Gastrocnemius medialis (tissue), 4 donors: ENCODE data around the gene CMTM7.

ENCODE experiments used
- POLR2A ChIP-seq, 2 donors: fragments of 450-650 bp; IDR thresholded peaks; one replicate each; pipeline ENCODE4 v1.6.1; 2017; ENCODE audit warnings: antibody characterized with exemption in 2 of 2, mild to moderate bottlenecking in 2 of 2, moderate library complexity in 2 of 2
- TF ChIP-seq, protein P1 (sequence below), 5 experiments: fragments of 450-650 bp in 3 of 5; fragments of 200-600 bp in 2 of 5; sonication (generic) in 2 of 5; IDR thresholded peaks in 4 of 5; conservative IDR thresholded peaks in 1 of 5; 1 replicate in 4 of 5; 2 replicates in 1 of 5; pipeline ENCODE4 v1.5.1; 2016 to 2019; ENCODE audit warnings: antibody characterized with exemption in 5 of 5, mild to moderate bottlenecking in 3 of 5, moderate library complexity in 3 of 5

DNA sequence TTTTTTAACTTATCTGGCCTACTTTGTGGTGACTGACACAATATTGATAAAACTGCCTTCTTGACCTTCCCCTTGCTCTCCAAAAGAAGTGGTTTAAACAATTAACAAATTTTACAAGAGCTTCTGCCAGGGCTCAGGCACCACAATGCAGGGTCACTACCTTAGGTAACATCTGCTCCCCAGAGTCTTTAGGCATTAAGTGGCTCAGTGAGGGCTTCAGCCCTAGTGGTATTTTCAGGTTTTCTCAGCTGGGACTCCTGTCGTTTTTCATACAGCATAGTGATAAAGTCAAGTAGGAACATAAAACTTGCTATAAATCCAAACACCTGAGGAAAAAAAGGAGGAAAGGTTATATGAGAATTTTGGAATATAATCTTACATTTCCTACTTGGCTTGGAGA lies 92.1 kb downstream of the CMTM7 start:
- no peak for TF ChIP-seq POLR2A (IDR thresholded peaks at IDR 0.05)
- TF ChIP-seq, protein P1, sequence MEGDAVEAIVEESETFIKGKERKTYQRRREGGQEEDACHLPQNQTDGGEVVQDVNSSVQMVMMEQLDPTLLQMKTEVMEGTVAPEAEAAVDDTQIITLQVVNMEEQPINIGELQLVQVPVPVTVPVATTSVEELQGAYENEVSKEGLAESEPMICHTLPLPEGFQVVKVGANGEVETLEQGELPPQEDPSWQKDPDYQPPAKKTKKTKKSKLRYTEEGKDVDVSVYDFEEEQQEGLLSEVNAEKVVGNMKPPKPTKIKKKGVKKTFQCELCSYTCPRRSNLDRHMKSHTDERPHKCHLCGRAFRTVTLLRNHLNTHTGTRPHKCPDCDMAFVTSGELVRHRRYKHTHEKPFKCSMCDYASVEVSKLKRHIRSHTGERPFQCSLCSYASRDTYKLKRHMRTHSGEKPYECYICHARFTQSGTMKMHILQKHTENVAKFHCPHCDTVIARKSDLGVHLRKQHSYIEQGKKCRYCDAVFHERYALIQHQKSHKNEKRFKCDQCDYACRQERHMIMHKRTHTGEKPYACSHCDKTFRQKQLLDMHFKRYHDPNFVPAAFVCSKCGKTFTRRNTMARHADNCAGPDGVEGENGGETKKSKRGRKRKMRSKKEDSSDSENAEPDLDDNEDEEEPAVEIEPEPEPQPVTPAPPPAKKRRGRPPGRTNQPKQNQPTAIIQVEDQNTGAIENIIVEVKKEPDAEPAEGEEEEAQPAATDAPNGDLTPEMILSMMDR (IDR thresholded peaks at IDR 0.05 in 4 of 5, conservative IDR thresholded peaks at IDR 0.05 in 1 of 5): no peak
